ENCODE data around the gene LCE2C.

- TF ChIP-seq CTCF (IDR thresholded peaks at IDR 0.05) (no peak), POLR2A (IDR thresholded peaks at IDR 0.05) (no peak)
These were observed 50.2 kb downstream of the LCE2C start for GRCh38 chr1:152725261-152725660.

Measured in ovary (tissue), 3 donors.